ENCODE data around the gene PPFIA2.

Gene PPFIA2

DNA sequence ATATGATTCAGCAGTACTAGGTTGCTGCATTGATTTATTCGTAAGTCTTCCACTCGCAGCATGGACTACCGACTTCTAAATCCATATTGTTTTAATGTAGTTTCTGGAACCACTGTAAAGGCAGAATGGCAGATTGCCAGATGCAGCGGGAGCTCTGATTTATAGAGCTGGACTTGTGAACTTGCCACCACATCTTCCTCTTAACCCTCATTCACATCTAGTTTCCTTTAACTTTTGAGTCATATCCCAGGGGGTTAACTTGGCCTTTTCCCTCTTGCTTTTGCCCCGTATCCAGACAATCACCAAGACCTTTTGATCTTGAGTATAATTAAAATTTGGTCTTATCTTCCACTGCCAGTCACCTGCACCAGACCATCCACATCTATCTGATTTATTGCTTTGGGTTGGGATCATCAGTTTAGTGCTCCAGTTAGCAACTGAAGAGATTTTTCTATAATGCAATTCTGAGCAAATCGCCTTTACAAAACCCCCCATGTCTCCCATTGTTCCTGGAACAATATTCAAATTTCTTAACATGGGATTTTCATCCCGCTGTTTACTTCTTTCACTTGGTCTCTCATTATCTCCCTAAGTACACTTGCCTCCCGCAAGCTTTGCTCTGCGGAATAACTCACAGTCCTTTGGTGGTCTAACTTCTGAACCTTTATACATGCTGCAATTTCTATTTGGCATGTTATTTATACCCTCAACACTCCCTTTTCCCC is 550.8 kb downstream of the PPFIA2 start:
- TF ChIP-seq TCF12 (IDR thresholded peaks at IDR 0.05; ENCODE audit: low read depth): no peak
- TF ChIP-seq NFIC (IDR thresholded peaks at IDR 0.05): peak; percentile 49; the same call in 1 of the 2 replicates
